ENCODE data around the gene PLXNA4.

The PLXNA4 gene

DNA sequence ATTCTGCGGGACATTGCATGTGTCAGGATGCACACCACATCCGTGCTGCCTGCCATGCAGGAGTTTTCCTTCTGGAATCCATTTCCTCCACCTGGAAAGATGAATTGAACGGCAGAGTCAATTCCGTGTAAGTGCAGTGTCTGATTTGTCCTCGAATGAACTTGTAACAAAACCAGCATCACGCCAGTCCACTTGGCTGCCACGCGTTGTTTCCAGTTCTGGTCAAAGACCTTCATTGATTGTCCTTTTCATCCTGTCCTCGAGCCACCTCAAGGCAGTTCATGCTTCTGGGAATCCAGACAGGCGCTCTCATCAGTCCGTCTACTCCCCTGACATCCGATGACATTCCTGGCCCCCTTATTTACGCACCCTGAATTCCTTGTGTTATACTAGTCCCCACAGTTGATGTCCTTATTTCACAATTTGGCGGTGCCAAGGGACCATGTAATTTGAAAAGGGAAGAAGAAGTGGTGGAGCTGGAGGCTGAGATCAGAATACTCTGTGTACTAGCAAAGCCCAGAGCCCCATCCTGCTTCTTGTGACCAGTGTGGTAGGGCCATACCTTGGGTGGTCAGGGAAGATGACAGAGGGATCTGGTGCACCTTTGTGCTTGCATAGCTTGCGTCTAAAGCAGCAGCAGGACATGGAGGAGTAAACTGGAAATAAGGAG, 502.2 kb downstream of the PLXNA4 start (continued):
- TF ChIP-seq ZNF302 (tag by site-specific recombination; IDR thresholded peaks at IDR 0.05; ENCODE audit: low read depth) (no peak), ZNF621 (tag by site-specific recombination; IDR thresholded peaks at IDR 0.05) (no peak), RBAK (tag by site-specific recombination; IDR thresholded peaks at IDR 0.05) (no peak)

All from HEK293 (cell line).